Measurements from ENCODE around the gene ZBTB46. TPM values are rescaled to one million over a fixed set of nuclear protein-coding genes. Genes with fewer than 3 reads are reported as not detected.
A peak's percentile ranks its signal among the peaks of the same experiment; 100 is the strongest.

ZBTB46 gene
- total RNA-seq, 1 experiment from 2014 or later, result 10.7 TPM

DNA sequence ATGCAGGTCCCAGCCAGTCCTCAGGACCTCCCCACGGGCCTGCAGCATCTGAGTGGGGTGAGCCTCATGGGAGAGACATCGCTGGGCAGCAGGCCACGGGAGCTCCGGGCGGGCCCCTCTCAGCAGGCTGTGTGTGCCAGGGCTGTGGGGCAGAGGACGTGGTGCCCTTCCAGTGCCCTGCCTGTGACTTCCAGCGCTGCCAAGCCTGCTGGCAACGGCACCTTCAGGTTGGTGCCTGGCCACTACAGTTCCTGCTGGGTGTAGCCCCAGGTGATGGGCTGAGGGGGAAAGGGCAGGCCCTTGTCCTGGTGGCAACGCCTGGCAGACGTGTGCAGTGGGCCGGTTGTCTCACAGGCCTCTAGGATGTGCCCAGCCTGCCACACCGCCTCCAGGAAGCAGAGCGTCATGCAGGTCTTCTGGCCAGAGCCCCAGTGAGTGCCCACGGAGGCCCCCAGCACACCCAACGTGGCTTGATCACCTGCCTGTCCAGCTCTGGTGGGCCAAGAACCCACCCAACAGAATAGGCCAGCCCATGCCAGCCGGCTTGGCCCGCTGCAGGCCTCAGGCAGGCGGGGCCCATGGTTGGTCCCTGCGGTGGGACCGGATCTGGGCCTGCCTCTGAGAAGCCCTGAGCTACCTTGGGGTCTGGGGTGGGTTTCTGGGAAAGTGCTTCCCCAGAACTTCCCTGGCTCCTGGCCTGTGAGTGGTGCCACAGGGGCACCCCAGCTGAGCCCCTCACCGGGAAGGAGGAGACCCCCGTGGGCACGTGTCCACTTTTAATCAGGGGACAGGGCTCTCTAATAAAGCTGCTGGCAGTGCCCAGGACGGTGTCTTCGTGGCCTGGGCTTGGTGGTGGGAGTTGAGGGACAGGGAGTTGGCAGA is 135.4 kb downstream of the ZBTB46 start (continued):
- TF ChIP-seq POLR2AphosphoS5 (IDR thresholded peaks at IDR 0.05; ENCODE audit: low read depth, low read length), result no peak
- no peak for TF ChIP-seq EGR1 (IDR thresholded peaks at IDR 0.05; ENCODE audit: low read depth)
- TF ChIP-seq CEBPB (IDR thresholded peaks at IDR 0.05; ENCODE audit: low read depth), result no peak
- TF ChIP-seq MAX (IDR thresholded peaks at IDR 0.05), result no peak

DNA sequence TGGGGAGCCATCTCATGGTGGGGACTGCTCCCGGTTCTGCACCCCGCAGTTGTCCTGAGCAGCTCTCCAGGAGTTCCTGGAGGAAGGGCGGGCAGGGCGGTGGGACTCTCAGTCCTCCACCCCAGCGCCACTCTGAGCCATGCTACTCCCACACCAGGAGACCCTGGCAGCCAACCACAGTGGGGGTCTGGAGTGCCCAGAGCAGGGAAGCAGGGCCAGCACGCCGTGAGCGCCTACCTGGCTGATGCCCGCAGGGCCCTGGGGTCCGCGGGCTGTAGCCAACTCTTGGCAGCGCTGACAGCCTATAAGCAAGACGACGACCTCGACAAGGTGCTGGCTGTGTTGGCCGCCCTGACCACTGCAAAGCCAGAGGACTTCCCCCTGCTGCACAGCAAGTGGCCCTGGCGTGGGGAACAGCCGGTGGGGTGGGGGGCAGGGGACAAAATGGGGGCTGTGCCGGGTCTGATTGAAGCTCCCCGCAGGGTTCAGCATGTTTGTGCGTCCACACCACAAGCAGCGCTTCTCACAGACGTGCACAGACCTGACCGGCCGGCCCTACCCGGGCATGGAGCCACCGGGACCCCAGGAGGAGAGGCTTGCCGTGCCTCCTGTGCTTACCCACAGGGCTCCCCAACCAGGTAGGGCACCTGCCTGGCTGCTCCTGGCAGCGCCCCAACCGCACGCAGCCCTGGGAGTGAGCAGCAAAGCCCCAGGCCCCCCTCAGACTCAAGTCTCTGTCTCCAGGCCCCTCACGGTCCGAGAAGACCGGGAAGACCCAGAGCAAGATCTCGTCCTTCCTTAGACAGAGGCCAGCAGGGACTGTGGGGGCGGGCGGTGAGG is 136.3 kb downstream of the ZBTB46 start:
- ChIA-PET RAD21 (ENCODE audit: low non-redundant PET in 1 of 2, low total read pairs in 2 of 2, uncharacterized antibody in 2 of 2, unreplicated experiment in 2 of 2) (no interaction called here), CTCF (no interaction called here), POLR2A (no interaction called here)
- peaks cover 10% of the 10 kb centered on the region; the same call in 1 of the 2 replicates for H3K79me2 ChIP-seq (ENCODE audit: insufficient read depth, low read length)
- H3K9me3 ChIP-seq (ENCODE audit: control insufficient read depth in 1 of 2, insufficient read depth in 1 of 2, low read depth in 1 of 2, low read length in 2 of 2), result no peaks in the 10 kb centered on the region
- intact Hi-C loops (cut with micrococcal nuclease), result loop anchor here (5.0 kb wide), 3 partner anchors 113 to 262 kb away; partner anchors contain the start of genes PTK6 and UCKL1
- H3K9me2 ChIP-seq (ENCODE audit: insufficient read depth), result no peaks in the 10 kb centered on the region
- TF ChIP-seq ELF1 (IDR thresholded peaks at IDR 0.05; ENCODE audit: borderline replicate concordance, low read depth), result no peak
- TF ChIP-seq TCF7L2 (IDR thresholded peaks at IDR 0.05; ENCODE audit: borderline replicate concordance, extremely low read depth, insufficient read depth, insufficient read length), result no peak
- no peak for TF ChIP-seq RAD21 (IDR thresholded peaks at IDR 0.05; ENCODE audit: low read depth)
- TF ChIP-seq ZNF274 (IDR thresholded peaks at IDR 0.05; ENCODE audit: low read depth, low read length), result no peak
- TF ChIP-seq, protein P1, sequence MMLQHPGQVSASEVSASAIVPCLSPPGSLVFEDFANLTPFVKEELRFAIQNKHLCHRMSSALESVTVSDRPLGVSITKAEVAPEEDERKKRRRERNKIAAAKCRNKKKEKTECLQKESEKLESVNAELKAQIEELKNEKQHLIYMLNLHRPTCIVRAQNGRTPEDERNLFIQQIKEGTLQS (IDR thresholded peaks at IDR 0.05), result no peak
- TF ChIP-seq CEBPB (IDR thresholded peaks at IDR 0.05; ENCODE audit: low read depth), result no peak
- no peak overlapping the region for H3K4me3 ChIP-seq (replicated peaks in 1 of 2; ENCODE audit: low read depth in 1 of 2, low read length in 2 of 2)
- peak overlapping the region; percentile 91; the same call in 1 of the 2 replicates for H3K27ac ChIP-seq (ENCODE audit: low read depth, low read length)
- no peaks in the 10 kb centered on the region for H4K20me1 ChIP-seq (ENCODE audit: insufficient read depth)
- H3K4me1 ChIP-seq (ENCODE audit: control insufficient read depth in 1 of 2, insufficient read depth in 2 of 2, low read length in 2 of 2), result peaks cover 43 to 65% of the 10 kb centered on the region in 2 experiments
- no peaks in the 10 kb centered on the region for H3K27me3 ChIP-seq (ENCODE audit: insufficient read depth, low read length)
- DNase-seq (ENCODE audit: low read depth, low spot score) (no peak), ATAC-seq (no peak)
- peaks cover 0 to 8% of the 10 kb centered on the region in 2 experiments; a peak in 1 of 4 replicates for H3K36me3 ChIP-seq (ENCODE audit: control insufficient read depth in 1 of 2, insufficient read depth in 2 of 2, low read length in 2 of 2)
- H3K9ac ChIP-seq (ENCODE audit: low read length), result no peak overlapping the region
- H2AFZ ChIP-seq (ENCODE audit: low read depth, low read length, poor library complexity, severe bottlenecking), result no peak overlapping the region
- H3K4me2 ChIP-seq (ENCODE audit: low read length), result no peak overlapping the region
- BruUV-seq (replicated peaks), result no TSS peak

Data from HCT116 (cell line).